ENCODE results near the gene PGLYRP2.
A peak's percentile ranks its signal among the peaks of the same experiment; 100 is the strongest.

PGLYRP2 gene

GRCh38 chr19:15438577-15438976, 40.7 kb downstream of the PGLYRP2 start:
- no peak for DNase-seq

- no peak for DNase-seq
Observed at GRCh38 chr19:15438124-15438496, 41.2 kb downstream of the PGLYRP2 start.

DNA sequence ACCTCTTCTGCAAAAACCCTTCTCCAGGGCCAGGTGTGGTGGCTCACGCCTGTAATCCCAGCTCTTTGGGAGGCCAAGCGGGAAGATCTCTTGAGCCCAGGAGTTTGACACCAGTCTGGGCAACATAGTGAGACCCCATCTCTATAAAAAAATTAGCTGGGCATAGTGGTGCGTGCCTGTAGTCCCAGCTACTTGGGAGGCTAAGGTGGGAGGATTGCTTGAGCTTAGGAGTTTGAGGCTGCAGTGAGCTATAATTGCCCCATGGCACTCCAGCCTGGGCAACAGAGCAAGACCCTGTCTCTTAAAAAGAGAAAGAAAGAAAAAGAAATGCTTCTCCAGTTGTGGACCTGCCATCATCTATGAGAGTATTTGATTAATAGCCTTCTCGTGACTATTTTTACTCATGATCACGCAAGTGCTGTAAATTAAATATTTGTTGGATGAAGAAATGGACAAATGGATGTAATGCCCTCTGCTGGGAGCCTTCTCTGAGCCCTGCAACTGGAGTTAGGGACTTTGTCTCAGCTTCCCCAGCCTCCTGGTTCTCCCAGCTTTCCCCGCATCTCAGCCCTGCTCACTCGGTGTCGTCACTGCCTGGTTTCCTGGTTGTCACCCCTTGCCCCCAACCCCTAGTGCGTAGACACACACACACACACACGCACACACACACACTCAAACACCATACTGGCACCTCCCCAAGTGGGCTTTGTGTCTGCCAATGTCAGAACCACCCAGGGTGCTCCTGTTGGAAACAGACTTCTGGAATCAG, 41.8 kb downstream of the PGLYRP2 start:
- no peak for DNase-seq

GRCh38 chr19:15436826-15437110, 42.5 kb downstream of the PGLYRP2 start:
- no peak for DNase-seq

GRCh38 chr19:15436012-15436825, 43.1 kb downstream of the PGLYRP2 start:
- DNase-seq, result no peak

- DNase-seq, result no peak
Observed at GRCh38 chr19:15433519-15434069, 45.7 kb downstream of the PGLYRP2 start.

DNA sequence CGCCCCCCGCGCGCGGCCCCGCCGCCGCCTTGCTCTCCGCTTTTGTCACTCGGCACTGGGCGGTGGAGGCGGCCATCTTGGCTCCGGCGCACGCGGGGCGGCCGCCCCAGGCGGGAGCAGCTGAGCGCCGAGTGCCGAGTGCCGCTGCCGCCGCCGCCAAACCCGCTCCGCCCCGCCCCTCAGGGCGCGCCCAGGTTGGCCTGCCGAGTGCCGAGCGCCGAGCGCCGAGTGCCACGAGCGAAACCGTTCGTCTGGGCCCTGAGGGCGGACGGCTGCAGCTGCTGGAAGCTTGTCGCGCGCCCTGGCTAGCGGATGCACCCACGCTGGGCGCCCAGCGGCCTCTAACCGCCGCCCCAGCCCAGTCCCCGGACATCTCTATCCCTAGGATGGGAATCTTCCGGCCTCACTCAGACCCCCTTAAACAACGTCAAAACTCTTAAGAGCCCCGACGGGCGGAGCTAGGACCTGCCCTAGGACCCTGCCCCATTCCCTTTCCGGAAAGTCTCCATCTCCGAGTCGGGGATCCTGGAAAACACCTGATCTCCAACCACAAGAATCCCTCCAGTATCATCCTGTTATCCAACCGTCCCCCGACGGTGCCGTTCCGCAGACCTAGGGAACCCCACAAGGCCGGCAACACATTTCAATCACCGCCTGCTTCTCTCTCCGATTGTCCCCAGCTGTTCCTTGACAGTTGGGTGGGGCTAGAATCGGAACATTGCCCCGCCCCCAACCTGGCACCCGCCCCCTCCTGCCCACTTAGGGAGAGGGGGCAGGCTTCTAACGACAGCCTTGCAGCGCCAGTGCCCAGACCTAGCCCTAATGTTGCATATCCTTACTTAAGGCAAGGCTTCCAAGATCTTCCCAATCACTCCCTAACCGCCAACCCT, 46.4 kb downstream of the PGLYRP2 start:
- DNase-seq, result peak; percentile 81 to 92 (median 86)

GRCh38 chr19:15432018-15432494, 47.2 kb downstream of the PGLYRP2 start:
- DNase-seq, result no peak

- DNase-seq, result no peak
Observed at GRCh38 chr19:15431396-15432017, 47.8 kb downstream of the PGLYRP2 start.

DNA sequence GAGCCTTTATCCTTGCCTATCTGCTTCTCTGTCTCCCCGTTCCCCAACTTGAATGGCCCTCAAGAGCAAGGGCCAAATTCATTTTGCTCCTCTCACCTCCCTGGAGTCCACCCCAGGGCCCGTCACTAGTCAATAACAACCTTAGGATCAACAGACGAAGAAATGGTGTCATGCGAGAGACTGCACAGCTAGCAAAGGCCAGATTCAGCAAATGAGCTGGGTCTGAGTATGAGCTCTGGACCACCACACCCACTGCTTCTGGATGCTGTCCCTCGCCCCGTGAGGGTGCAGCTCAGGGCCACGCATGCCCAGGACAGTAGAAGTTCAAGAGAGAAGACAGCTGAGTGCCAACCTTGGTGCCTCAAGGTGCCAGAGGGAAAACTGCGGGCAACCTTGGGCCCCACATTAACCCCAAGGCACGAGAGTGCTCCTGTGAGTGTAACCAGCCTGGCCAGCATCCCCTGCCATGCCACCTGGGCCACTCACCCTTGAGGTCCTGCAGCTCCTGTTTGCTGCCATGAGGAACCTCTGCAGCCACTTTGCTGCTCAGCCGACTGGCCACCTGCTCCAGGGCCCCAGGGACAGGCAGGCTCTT, 48.7 kb downstream of the PGLYRP2 start:
- DNase-seq, result no peak

DNA sequence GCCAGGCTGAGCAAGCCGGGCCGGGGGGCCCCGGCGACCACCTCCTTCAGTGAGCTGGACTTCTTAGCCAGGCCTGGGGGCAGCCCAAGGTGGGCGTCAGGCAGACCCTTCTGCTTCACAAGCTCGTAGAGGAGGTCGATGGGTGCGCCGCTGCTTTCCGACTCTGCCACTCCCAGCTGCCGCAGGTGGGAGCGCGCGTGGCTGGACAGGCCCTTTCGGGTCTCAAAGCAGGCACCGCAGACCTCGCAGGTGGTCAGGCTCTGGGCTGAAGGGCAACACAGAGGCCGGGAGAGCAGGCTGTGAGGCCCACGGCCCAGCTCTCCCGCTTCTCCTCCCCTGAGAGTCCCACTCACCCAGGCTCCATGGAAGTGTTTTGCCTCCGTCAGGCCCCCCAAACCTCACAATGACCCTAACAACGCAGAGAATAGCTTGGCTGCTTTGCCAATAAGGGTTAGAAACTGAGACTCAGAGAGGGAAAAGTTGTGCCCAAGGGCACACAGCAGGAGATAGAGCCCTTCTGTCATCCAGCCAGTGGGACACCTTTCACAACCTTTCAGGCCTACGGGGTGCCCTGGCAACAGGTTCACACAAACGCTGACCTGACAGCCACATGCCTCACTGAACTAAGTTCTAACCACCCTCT, 49.4 kb downstream of the PGLYRP2 start:
- DNase-seq, result no peak

- DNase-seq, result no peak
Observed at GRCh38 chr19:15428956-15429824, 50.1 kb downstream of the PGLYRP2 start.

DNA sequence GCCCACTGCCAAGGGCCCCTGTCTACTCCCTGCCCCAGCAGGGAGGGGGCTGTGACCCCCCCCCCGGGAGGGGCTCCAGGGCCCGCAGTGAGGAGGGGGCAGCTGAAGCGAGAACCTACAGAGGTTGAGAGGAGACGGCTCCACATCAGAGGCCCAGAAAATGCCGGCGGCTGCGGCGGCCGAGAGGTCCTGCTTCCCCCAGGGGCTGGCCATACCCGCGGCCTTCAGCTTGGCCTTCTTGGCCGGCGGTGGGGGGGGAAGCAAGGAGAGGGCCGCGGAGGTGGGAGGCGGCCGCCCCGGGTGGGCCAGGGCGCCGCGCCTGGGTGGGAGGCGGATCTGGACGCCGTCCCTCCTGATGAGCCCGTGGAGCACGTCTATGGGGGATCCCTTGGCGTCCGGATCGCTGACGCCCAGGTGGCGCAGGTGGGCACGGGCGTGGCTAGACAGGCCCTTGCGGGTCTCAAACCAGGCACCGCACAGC, 51.3 kb downstream of the PGLYRP2 start:
- no peak for DNase-seq

GRCh38 chr19:15427350-15427700, 52.0 kb downstream of the PGLYRP2 start:
- DNase-seq, result no peak

- no peak for DNase-seq
Observed at GRCh38 chr19:15426485-15427349, 52.6 kb downstream of the PGLYRP2 start.

GRCh38 chr19:15425321-15425950, 53.9 kb downstream of the PGLYRP2 start:
- no peak for DNase-seq

DNA sequence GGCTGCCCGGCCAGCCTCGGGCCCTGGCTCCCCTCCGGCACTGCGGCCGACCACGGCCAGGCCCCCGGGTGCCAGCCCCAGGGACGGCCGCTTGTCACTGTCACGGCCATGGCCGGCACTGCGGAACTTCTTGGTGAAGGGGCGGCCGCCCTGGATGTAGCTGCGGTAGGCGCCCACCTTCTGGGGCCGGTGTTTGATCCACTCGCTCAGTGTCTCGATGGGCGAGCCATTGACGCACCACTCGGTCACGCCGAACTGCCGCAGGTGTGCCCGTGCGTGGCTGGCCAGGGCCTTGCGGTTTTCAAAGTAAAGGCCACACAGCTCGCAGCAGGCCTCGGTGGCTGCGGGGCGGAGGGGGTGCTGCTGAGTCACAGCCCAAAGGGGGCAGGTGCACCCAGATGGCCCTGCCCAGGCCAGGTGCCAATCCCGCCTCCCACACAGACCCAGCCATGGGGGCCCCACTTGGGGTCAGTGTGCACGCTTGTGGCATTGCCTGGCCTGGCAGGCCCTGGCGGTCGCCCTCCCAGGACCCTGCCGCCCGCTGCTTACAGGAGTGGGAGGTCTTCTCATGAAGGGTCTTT, 54.5 kb downstream of the PGLYRP2 start:
- DNase-seq, result no peak

- no peak for DNase-seq
Observed at GRCh38 chr19:15424121-15424520, 55.2 kb downstream of the PGLYRP2 start.

DNA sequence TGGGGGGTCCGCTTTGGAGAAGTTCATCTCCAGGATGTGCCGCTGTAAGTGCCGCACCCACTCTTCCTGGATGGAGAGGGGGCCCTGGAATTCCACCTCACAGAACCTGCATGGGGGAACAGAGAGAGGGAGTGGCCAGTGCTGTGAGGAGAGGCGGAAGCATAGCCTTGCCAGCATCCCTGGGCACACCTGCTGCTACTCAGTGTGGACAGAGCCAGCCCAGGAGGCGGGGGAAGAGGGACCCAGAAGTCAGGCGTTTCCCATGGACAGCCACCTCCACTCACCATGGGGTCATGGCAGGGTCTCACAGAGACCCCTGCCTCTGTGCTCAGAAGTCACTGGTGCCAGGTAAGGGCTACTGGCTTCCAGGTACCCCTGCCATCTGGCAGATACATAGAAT, 56.2 kb downstream of the PGLYRP2 start:
- no peak for DNase-seq

Measured in activated CD4-positive, CD25-positive, alpha-beta regulatory T cell (primary cell).